Inflammatory macrophage (primary cell): ENCODE data around the gene MACROD1.

Source experiments
- DNase-seq, 2 donors: peaks; one replicate each; pipeline ENCODE4 v3.0.0-alpha.2; 2020 to 2022

The MACROD1 gene

GRCh38 chr11:64110465-64111375 lies 55.2 kb downstream of the MACROD1 start:
- no peak for DNase-seq

GRCh38 chr11:64109332-64109731 lies 56.6 kb downstream of the MACROD1 start:
- no peak for DNase-seq

- DNase-seq: no peak
Observed at GRCh38 chr11:64107303-64107702, 58.6 kb downstream of the MACROD1 start.

- no peak for DNase-seq
Observed at GRCh38 chr11:64104632-64105031, 61.3 kb downstream of the MACROD1 start.

GRCh38 chr11:64103277-64103985 lies 62.5 kb downstream of the MACROD1 start:
- DNase-seq: no peak

- no peak for DNase-seq
Observed at GRCh38 chr11:64102005-64102738, 63.7 kb downstream of the MACROD1 start.

- no peak for DNase-seq
Observed at GRCh38 chr11:64101461-64101860, 64.5 kb downstream of the MACROD1 start.

- DNase-seq: no peak
Observed at GRCh38 chr11:64100782-64101353, 65.0 kb downstream of the MACROD1 start.

GRCh38 chr11:64100360-64100759 lies 65.6 kb downstream of the MACROD1 start:
- DNase-seq: no peak

- no peak for DNase-seq
Observed at GRCh38 chr11:64099436-64099835, 66.5 kb downstream of the MACROD1 start.

GRCh38 chr11:64098318-64098831 lies 67.5 kb downstream of the MACROD1 start:
- no peak for DNase-seq

GRCh38 chr11:64097468-64098317 lies 68.2 kb downstream of the MACROD1 start:
- DNase-seq: no peak

- DNase-seq: no peak
Observed at GRCh38 chr11:64096835-64097234, 69.1 kb downstream of the MACROD1 start.

- no peak for DNase-seq
Observed at GRCh38 chr11:64095949-64096348, 70.0 kb downstream of the MACROD1 start.

GRCh38 chr11:64095273-64095817 lies 70.6 kb downstream of the MACROD1 start:
- DNase-seq: no peak

- DNase-seq: peak; percentile 50 to 62
Observed at GRCh38 chr11:64094463-64095260, 71.3 kb downstream of the MACROD1 start.

- peak in 1 of 2 donors; percentile 17 for DNase-seq
Observed at GRCh38 chr11:64093233-64094039, 72.5 kb downstream of the MACROD1 start.

- no peak for DNase-seq
Observed at GRCh38 chr11:64092761-64093136, 73.2 kb downstream of the MACROD1 start.

GRCh38 chr11:64092111-64092760 lies 73.7 kb downstream of the MACROD1 start:
- peak; percentile 50 to 73 for DNase-seq
